H1 (cell line): ENCODE measurements around the gene PIK3R3. TPM values are rescaled to one million over a fixed set of nuclear protein-coding genes. Genes with fewer than 3 reads are reported as not detected.

ENCODE experiments used
- CEBPB ChIP-seq: IDR thresholded peaks from 2 replicates; pipeline ENCODE4 v1.6.1; 2012; ENCODE audit warnings: low read depth, low read length
- EZH2 ChIP-seq: fragments of 200-600 bp; sonication (generic); IDR thresholded peaks from 2 replicates; pipeline ENCODE4 v1.7.1; 2012; ENCODE audit warnings: low read depth, mild to moderate bottlenecking, moderate library complexity, low read length, inconsistent platforms; ENCODE audit not compliant: severe bottlenecking
- HDAC6 ChIP-seq: IDR thresholded peaks from one replicate; pipeline ENCODE4 v1.7.1; 2012; ENCODE audit warnings: low read depth, mild to moderate bottlenecking, inconsistent platforms, low read length, moderate library complexity
- PHF8 ChIP-seq: fragments of 200-600 bp; sonication (generic); conservative IDR thresholded peaks from 2 replicates; pipeline ENCODE4 v1.7.1; 2012; ENCODE audit warnings: low read depth, mild to moderate bottlenecking, inconsistent platforms, low read length, moderate library complexity
- SP1 ChIP-seq: IDR thresholded peaks from 2 replicates; pipeline ENCODE4 v1.6.1; 2011; ENCODE audit warnings: low read depth, low read length
- TBP ChIP-seq: IDR thresholded peaks from 2 replicates; pipeline ENCODE4 v1.6.1; 2011; ENCODE audit warnings: low read depth, low read length, improper control_type of control experiment
- polyA plus RNA-seq, 7 experiments: library from polyadenylated mRNA; depleted of rRNA in 3 of 7; stranded (reverse) in 5 of 7; unstranded in 2 of 7; fragments of >200 nt in 5 of 7; fragments of 200-250 nt in 2 of 7; gene quantifications; 1 replicate in 5 of 7; 2 replicates in 1 of 7; 4 replicates in 1 of 7; pipeline versions ENCODE4 v1.2.1 to v1.2.3, GENCODE V29; 2011 to 2013; ENCODE audit warnings: missing spikeins in 2 of 7, mixed read lengths in 2 of 7
- total RNA-seq: library from RNA; stranded (reverse); fragmentation: NEBNext Ultra II Directional; extraction: Animal tissue kit (Norgen Biotek cat#: 25700); gene quantifications from 2 replicates; pipeline ENCODE4 v1.2.1, GENCODE V29; 2021
- TF ChIP-seq, protein P1 (sequence below): fragments of 300-600 bp; sonication (generic); IDR thresholded peaks from 2 replicates; pipeline ENCODE4 v1.7.1; 2012; ENCODE audit warnings: low read length, moderate library complexity, mild to moderate bottlenecking, inconsistent platforms; ENCODE audit not compliant: insufficient replicate concordance
- TF ChIP-seq, protein P2 (sequence below): IDR thresholded peaks from 2 replicates; pipeline ENCODE4 v1.6.1; 2012; ENCODE audit warnings: low read length, inconsistent platforms
- TF ChIP-seq, protein P3 (sequence below): IDR thresholded peaks from 2 replicates; pipeline ENCODE4 v1.6.1; 2011; ENCODE audit warnings: low read depth, mild to moderate bottlenecking, low read length; ENCODE audit not compliant: insufficient read depth

The PIK3R3 gene
- total and polyA plus RNA-seq, 2 of the 8 experiments (the other 6 are each of a cell fraction or from before 2014, with no cell fraction given) = 5.3 to 13.6 TPM

DNA sequence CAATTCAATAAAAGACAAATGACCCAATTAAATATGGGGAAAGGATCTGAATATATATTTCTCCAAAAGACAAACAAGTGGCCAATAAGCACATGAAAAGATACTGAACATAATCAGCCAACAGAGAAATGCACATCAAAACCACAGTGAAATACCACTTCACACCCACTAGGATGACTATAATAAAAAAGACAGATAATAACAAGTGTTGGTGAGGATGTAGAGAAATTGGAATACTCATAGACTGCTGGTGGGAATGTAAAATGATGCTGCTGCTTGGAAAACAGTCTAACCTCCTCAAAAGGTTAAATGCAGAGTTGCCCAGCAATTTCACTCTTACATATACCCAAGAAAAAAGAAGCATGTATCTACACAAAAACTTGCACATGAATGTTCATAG, 48.9 kb downstream of the PIK3R3 start (continued):
- TF ChIP-seq, protein P1, sequence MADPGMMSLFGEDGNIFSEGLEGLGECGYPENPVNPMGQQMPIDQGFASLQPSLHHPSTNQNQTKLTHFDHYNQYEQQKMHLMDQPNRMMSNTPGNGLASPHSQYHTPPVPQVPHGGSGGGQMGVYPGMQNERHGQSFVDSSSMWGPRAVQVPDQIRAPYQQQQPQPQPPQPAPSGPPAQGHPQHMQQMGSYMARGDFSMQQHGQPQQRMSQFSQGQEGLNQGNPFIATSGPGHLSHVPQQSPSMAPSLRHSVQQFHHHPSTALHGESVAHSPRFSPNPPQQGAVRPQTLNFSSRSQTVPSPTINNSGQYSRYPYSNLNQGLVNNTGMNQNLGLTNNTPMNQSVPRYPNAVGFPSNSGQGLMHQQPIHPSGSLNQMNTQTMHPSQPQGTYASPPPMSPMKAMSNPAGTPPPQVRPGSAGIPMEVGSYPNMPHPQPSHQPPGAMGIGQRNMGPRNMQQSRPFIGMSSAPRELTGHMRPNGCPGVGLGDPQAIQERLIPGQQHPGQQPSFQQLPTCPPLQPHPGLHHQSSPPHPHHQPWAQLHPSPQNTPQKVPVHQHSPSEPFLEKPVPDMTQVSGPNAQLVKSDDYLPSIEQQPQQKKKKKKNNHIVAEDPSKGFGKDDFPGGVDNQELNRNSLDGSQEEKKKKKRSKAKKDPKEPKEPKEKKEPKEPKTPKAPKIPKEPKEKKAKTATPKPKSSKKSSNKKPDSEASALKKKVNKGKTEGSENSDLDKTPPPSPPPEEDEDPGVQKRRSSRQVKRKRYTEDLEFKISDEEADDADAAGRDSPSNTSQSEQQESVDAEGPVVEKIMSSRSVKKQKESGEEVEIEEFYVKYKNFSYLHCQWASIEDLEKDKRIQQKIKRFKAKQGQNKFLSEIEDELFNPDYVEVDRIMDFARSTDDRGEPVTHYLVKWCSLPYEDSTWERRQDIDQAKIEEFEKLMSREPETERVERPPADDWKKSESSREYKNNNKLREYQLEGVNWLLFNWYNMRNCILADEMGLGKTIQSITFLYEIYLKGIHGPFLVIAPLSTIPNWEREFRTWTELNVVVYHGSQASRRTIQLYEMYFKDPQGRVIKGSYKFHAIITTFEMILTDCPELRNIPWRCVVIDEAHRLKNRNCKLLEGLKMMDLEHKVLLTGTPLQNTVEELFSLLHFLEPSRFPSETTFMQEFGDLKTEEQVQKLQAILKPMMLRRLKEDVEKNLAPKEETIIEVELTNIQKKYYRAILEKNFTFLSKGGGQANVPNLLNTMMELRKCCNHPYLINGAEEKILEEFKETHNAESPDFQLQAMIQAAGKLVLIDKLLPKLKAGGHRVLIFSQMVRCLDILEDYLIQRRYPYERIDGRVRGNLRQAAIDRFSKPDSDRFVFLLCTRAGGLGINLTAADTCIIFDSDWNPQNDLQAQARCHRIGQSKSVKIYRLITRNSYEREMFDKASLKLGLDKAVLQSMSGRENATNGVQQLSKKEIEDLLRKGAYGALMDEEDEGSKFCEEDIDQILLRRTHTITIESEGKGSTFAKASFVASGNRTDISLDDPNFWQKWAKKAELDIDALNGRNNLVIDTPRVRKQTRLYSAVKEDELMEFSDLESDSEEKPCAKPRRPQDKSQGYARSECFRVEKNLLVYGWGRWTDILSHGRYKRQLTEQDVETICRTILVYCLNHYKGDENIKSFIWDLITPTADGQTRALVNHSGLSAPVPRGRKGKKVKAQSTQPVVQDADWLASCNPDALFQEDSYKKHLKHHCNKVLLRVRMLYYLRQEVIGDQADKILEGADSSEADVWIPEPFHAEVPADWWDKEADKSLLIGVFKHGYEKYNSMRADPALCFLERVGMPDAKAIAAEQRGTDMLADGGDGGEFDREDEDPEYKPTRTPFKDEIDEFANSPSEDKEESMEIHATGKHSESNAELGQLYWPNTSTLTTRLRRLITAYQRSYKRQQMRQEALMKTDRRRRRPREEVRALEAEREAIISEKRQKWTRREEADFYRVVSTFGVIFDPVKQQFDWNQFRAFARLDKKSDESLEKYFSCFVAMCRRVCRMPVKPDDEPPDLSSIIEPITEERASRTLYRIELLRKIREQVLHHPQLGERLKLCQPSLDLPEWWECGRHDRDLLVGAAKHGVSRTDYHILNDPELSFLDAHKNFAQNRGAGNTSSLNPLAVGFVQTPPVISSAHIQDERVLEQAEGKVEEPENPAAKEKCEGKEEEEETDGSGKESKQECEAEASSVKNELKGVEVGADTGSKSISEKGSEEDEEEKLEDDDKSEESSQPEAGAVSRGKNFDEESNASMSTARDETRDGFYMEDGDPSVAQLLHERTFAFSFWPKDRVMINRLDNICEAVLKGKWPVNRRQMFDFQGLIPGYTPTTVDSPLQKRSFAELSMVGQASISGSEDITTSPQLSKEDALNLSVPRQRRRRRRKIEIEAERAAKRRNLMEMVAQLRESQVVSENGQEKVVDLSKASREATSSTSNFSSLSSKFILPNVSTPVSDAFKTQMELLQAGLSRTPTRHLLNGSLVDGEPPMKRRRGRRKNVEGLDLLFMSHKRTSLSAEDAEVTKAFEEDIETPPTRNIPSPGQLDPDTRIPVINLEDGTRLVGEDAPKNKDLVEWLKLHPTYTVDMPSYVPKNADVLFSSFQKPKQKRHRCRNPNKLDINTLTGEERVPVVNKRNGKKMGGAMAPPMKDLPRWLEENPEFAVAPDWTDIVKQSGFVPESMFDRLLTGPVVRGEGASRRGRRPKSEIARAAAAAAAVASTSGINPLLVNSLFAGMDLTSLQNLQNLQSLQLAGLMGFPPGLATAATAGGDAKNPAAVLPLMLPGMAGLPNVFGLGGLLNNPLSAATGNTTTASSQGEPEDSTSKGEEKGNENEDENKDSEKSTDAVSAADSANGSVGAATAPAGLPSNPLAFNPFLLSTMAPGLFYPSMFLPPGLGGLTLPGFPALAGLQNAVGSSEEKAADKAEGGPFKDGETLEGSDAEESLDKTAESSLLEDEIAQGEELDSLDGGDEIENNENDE = no peak
- TF ChIP-seq EZH2 = no peak
- TF ChIP-seq HDAC6 = no peak
- no peak for TF ChIP-seq PHF8
- TF ChIP-seq CEBPB = no peak
- no peak for TF ChIP-seq SP1
- TF ChIP-seq, protein P2, sequence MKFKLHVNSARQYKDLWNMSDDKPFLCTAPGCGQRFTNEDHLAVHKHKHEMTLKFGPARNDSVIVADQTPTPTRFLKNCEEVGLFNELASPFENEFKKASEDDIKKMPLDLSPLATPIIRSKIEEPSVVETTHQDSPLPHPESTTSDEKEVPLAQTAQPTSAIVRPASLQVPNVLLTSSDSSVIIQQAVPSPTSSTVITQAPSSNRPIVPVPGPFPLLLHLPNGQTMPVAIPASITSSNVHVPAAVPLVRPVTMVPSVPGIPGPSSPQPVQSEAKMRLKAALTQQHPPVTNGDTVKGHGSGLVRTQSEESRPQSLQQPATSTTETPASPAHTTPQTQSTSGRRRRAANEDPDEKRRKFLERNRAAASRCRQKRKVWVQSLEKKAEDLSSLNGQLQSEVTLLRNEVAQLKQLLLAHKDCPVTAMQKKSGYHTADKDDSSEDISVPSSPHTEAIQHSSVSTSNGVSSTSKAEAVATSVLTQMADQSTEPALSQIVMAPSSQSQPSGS = no peak
- TF ChIP-seq, protein P3, sequence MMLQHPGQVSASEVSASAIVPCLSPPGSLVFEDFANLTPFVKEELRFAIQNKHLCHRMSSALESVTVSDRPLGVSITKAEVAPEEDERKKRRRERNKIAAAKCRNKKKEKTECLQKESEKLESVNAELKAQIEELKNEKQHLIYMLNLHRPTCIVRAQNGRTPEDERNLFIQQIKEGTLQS = no peak
- TF ChIP-seq TBP = no peak
